HG03457 (cell line): ENCODE data around the gene VASH1.

ENCODE experiments used
- ATAC-seq: cut with Tn5 transposase; IDR thresholded peaks from one replicate; pipeline ENCODE4 v1.9.1; 2021; ENCODE audit warnings: moderate number of reproducible peaks; ENCODE audit not compliant: unreplicated experiment

Gene VASH1

DNA sequence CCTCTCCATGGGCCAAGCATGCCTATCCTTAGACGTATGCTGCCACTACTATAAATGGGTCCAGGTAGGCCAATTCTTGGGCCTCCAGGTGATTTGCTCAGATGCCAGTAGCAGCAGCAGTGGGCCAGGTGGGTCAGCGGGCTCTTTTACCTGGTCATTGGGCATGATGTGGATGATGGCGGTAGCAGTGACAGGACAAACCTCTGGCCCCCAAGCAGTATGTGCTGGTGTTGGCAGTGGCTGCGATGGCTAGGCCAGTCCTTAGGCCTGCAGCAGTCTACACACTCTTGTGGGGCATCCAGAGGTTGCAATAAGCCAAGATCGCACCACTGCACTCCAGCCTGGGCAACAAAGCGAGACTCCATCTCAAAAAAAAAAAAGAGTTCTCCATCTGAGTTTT, 19.1 kb upstream of the VASH1 start:
- no peak for ATAC-seq

DNA sequence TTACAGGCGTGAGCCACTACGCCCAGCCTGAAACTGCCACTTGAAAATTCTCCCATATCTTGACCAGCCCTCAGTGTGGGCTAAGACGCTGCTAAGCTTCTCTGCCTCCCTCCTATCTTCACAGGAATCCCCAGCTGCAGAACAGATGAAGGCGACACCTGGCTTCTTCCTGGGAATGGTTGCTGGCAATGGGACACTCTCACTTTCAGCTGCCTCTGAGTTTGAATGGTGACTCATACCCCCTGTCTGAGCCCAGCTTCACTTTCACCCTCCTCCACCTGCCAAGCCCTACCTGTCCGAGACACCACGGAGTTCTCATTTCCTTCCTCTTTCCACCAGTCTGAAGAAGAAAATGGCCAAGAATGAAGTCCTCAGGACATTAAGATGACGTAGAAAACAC, 18.3 kb upstream of the VASH1 start:
- no peak for ATAC-seq

DNA sequence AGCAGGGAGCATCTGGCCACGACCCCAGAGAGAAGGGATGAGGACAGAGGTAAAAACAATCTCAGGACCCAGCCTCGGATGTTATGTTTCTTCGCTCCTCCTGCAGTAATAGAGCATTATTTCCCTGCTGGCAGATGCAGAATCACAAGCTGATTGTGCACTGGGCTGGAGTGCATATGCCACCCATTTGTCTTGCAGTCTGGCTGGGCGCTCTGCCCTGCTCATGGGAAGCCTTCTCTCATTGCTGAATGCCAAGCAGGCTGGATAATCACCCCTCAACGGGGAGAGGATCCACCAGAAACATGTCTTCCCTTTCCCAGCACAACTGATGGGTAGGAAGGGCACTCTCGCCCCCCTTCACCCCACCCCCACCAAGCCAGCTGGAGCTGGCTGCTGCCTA, 8.5 kb upstream of the VASH1 start:
- ATAC-seq, result no peak

DNA sequence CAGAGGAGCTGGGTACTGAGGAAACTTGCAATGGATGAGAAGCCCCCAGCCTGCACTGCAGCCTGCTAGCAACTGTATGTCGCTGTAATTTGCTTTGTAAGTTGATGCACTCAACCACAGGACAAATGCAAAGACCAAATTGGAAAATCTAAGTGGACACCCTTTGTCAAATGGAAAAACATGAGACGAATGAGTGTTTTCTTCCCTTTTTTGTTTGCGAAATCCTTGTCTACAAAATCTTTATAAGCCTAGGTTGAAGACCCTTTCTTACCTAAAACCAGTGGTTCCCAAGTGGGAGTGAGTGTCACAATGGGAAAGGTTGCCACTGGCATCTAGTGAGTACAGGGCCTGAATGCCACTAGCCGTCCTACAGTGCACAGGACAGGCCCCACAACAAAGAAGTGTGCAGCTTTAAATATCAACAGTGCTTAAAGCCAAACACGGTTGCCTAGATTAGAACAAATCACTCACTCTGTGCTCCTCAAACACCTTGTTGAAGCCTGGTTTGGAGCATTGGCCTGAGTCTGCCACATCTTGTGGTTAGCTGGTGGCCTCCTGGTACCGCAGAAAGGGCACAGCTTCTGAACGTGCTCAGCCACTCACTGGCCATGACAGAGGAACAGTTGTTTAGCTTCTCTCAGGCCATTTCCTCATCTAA, 7.6 kb upstream of the VASH1 start:
- ATAC-seq, result no peak

DNA sequence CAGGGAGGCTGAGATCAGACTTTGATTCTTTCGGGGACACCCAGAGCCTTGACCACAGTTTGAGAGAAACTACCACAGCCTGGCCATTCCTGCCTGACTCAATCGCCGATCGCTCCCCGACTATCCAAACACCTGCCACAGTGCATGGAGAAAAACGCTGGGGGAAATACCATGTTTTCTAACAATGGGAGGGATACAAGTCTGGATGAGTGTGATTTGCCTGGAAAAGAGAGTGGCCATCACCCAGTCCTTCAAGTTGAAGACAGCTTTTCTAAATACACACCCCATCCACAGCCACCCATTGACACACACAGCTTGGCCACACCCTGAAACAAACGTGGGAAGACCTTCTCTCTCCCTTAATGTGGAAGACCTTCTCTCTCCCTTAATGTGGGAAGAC, 6.7 kb upstream of the VASH1 start:
- ATAC-seq, result no peak

DNA sequence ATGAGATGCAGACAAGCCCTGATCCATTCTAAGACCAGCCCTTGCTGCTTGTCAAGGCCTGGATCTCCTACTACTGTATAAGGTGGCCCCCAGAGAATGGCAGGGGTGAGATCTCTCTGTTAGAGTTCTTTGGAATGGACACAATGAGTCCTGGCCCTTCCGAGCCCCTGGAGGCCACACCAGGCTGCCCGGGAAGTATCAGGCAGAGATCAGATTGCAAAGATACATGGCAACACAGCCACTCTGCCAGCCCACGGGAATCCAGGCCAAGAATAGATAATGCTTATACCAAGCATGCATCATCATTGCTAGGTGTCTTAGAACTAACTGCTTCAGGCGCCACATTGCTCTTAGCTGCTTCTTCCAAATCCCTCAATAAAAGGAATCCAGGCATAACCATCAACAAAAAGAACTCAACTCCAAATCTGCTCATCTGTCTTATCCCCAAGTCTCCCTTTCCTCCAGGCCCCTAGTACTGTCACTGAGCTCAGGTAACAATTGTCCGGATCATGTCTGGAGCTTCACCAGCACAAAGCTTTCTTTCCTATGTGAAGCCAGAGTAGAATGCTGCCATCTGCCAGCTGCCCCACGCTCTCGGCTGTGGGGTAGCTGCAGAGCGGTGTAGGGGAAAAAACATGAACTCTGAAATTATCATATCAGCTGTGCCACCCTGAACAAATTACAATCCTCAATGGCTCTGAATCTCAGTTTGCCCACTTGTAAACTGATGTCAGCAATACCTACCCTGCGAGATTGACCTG, 5.5 kb upstream of the VASH1 start:
- ATAC-seq, result no peak

DNA sequence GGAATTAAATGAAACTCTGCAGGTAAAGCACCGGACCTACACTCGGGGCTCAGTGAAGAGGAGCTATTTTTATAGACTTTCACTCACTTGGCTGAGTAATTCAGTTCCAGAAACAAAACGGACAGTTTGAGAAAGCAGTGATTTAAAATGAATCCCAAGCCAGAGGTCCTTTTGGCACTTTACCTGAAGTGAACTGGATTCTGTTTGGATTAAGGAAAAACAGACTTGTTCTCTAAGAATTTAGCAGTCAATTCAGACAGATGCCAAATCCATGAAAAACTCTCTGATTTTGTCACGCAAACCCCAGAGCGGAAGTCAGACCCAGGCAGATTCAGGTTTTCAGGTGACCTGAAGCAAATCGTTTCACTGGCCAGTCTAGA, 4.9 kb upstream of the VASH1 start:
- ATAC-seq, result no peak

DNA sequence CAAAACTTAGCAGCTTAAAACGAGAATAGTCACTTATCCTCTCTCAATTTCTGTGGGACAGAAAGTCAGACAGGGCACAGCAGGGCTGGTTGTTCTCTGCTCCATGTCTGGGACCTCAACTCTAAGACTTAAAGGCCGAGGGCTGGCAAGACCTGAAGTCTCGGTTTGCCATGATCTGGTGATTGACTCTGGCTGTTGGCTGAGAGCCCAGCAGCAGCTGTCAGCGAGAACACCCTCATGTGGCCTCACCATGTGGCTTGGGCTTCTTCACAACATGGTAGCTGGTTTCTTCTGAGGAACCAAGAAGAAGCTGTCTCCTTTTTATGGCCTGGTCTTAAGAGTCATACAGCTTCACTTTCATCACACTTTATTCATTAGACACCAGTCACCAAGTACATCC, 1.7 kb upstream of the VASH1 start:
- ATAC-seq, result no peak

DNA sequence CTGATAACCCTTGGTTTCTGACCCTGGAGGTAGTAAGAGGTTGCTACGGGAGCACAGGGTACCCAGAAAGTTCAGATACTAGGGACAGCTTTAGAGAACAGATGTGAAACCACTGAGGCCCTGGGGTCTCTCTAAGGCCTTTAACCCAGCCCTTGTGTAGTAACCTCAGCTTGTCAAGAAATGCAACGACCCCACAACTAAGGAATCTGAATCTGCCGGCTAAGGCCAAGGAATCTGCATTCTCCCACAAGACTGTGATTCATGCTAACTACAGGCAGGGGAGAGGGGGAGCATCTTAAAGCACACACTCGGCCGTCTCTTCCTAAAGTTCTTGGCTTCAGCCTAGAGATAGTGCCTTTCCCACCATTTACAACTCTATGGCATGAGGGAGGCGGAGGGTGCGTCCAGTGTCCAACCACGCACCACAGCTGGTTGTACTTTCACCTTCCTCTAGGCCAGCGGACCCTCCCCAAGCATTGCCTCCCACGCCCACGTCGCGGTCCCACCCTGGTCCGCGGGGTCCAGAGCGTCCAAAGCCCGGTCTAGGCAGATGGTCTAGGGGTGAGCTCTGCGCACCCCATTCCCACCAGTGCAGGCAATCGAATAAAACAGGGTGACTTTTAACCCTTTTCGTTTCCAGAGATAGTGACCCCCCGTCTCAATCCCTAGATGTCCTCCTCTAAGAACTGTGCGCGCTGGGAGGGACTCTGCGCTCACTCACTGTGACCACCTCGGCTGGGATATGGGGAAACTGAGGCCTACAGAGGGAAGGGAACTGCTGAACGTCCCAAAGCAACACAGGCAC, 735 bp upstream of the VASH1 start:
- no peak for ATAC-seq

DNA sequence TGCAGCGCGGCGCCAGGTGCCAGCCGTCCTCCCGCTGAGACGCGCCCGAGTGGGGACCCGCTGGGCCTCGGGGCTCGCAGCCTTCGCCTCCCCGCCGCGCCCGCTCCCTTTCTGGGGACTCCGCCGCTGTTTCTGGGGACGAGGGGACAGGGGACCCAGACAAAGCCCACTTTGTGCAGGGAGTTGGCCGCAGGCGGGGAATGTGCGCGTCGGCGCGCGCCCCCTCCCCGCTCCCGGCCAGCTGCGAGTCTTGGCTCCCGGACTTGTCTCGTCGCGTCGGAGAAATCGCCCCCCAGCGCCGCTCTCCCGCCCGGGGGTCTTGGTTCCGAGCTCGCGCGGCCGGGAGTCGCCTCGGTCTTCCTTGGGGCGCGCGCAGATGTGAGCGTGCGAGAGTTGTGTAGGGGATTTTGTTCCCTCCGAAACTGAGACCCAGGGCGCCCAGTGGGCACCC, 717 bp downstream of the VASH1 start:
- ATAC-seq, result no peak

DNA sequence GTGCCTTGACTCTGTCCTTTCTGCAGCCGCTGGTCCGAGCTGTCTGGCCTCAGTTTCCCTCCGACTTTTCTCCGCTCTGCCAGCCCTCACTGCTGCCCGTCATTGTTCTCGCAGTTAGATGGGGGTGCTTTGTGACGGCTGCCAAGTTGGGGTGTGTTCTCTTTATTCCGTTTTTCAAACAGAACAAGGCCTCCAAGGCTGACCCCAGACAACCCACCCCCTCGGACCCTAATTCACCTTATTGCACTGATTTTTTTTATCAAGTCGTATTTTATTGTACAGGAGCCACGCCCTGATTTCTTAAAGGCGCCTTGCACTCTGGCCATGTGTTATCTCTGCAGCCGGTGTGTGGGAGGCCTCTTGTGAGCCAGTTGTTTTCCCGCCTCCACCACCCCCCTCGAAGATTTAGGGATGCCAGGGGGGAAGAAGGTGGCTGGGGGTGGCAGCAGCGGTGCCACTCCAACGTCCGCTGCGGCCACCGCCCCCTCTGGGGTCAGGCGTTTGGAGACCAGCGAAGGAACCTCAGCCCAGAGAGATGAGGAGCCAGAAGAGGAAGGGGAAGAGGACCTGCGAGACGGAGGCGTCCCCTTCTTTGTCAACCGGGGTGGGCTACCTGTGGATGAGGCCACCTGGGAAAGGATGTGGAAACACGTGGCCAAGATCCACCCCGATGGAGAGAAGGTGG, 1.3 kb downstream of the VASH1 start:
- ATAC-seq, result no peak

DNA sequence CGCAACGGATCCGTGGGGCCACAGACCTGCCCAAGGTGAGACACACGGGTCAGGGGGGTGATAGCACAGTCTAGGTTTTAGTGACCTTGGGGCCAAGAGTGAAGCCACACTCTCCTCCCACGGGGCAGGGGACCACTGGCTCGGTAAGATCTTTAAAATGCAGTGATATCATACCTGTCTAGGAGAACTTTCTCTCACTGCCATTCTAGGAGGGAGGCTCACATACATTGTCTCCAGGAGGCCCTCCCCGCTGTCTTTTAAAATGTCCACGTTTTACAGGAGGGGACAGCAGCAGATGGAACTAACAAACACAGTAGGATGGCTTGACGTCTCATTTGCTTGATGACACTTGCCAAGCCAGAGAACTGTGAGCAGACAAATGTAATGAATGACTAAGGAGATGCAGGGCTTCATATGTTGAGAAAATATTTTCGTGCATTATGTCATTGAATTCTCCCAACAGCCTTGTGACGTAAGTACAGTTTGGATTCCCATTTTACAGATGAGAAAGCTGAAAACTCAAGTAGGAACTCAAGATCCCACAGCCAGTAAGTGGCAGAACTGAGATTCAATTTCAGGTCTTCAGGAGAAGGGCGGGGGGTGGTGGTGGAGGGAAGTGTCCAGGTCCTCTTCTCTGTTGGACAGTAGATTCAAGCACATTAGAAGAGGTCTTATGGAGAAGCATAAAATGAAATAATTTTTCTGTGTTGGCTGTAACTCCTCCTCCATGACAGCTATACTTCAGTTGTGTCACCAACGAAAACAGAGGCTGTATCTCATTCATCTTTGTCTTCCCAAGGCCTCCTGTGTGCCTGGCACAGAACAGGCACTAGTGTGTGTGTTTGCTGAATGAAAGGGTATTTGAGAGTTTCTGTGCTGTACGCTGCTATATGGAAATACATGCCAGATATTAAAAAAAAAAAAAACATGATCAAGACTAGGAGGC, 2.1 kb downstream of the VASH1 start:
- ATAC-seq, result no peak

DNA sequence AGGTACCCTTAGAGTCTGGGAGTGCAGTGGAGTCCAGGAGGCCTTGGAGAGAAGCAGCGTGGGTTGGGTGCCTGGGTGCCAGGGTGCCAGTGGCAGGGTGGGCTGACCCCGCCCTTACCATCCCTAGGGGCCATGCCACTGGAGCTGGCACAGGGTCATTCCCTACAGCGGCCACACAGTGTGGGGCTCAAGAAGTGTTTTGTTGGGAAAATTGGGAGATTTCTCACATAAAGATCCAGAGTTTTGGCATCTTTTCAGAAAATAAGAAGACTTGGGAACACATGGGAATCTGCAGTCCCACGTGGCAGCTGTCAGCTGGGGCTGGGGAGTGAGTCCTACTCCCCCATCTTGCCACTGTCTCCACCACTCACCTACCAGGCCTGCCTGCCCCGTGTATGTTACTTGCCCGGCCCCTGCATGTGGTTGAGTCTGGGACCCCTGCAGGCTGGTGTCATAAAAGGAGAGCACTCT, 4.2 kb downstream of the VASH1 start:
- ATAC-seq, result no peak

DNA sequence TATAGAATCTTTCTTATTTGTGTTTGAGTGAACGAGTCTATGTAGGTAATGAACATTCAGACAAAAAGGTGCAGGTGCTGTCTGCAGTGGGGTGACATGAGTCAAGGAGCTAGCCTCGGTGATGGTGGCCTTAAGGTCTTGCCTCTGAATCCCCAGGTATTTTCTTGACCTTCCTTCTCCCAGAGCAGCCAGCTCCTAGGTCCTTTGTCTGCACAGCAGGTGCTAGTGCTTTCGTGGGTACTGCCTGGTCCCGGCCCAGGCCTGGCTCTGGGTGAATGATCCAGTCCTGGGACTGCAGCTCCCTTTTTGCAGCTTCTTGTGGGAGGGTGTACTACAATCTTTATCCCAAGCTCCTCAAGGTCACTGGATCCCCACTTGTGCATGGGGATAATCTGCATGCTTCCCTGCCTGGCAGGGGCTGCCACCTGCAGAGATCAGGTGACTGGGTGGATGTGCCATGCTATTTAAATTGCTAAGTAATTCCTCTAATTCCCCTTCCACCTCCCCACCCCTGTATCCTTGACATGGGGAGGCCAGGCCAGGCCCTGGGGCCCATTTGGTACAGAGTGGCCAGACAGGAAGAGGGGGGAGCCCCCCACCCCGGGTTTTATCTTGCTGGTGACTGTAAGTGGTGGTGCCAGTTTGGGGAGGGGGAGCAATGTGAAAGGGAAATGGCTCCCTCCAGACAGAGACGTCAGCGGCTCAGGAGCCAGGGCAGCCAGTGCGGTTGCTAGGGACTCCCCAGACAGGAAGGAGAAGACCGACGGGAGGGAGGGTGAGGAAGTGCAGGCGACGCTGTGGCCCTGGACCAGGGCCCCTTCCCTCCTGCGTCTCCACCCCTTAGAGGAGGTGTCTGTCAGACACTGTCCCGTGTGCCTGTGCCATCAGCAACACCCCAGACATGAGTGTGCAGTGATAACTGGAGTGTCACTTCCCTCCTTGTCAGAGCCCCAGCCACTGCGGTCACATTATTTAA, 6.7 kb downstream of the VASH1 start:
- peak; percentile 81 for ATAC-seq

DNA sequence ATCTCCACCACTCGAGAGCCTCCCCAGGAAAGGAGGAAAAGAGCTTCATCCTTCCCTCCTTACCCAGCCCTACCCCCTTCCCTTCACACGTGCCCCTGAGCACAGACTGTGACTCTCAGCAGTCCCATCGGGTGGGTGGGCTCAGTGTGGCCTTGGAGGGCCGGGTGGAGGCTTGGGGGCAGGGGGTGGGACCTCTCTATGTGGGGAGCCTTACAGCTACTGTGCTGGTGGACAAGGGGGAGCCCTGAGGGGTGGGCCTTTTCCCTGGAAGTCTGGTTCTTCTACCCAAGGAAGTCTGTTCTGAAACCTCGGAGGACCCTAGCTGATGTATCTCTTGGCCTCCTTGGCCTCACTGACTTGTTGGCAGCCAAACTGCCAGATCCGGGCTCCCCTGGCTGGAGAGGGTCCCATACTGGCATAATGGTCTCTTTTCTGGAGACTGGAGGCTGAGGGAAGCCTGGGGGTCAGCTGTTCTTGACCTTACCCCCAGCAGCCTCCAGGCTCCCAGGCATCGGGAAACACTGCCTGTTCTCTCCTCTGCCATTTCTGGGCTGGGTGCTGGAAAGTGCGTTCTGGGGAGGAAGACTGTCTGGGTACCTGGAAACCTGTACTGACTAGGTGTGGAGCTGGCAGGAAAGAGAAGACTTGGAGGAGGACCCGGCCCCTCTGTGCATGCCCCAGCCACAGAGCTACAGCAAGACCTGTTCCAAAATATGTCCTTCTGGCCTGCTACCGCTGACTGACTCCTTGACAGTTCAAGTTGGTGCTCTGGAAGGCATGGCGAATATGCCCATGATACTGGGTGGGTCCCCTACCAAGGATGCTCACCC, 7.6 kb downstream of the VASH1 start:
- ATAC-seq, result no peak

DNA sequence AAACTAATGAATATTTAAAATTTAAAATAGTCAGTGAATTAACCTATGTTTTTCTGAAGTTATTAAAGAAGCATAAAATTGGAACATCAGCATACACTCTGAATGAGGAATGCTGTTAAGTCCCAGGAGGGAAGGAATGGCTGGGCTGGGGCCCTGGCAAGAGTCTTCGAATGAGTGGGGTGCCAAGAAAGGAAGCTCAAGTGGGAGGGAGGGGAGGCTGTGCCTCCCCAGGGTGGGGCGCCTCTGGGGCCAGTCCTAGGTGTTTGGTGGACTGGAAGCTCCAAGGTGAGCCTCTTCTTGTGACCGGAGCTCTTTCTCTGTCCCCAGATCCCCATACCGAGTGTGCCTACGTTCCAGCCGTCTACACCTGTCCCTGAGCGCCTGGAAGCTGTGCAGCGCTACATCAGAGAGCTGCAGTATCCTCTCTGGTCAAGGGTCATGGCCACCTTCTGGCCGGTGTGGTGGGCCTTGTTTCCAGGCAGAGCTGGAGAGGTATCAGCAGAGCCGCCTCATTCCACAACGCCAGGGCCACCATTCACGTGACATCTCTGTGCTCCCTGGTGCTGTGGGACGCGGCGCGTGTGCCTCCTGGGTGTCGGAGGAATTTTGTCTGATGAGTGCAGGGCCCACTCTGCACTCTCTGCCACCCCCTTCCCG, 8.5 kb downstream of the VASH1 start:
- no peak for ATAC-seq
